Choroid plexus epithelial cell (primary cell): Measurements from ENCODE around the gene PNKP.

ENCODE experiments used
- DNase-seq: peaks from one replicate; pipeline ENCODE4 v3.0.0-alpha.2; 2010; ENCODE audit warnings: low read depth
- H3K4me3 ChIP-seq: 2 replicates; pipeline ENCODE4 v1.5.1; 2011; ENCODE audit warnings: low read depth, mild to moderate bottlenecking, control low read depth, low read length, moderate library complexity
- CTCF ChIP-seq: conservative IDR thresholded peaks from 2 replicates; pipeline ENCODE4 v1.5.1; 2011; ENCODE audit warnings: low read depth, mild to moderate bottlenecking, control low read depth, inconsistent platforms, low read length, moderate library complexity

Gene PNKP

DNA sequence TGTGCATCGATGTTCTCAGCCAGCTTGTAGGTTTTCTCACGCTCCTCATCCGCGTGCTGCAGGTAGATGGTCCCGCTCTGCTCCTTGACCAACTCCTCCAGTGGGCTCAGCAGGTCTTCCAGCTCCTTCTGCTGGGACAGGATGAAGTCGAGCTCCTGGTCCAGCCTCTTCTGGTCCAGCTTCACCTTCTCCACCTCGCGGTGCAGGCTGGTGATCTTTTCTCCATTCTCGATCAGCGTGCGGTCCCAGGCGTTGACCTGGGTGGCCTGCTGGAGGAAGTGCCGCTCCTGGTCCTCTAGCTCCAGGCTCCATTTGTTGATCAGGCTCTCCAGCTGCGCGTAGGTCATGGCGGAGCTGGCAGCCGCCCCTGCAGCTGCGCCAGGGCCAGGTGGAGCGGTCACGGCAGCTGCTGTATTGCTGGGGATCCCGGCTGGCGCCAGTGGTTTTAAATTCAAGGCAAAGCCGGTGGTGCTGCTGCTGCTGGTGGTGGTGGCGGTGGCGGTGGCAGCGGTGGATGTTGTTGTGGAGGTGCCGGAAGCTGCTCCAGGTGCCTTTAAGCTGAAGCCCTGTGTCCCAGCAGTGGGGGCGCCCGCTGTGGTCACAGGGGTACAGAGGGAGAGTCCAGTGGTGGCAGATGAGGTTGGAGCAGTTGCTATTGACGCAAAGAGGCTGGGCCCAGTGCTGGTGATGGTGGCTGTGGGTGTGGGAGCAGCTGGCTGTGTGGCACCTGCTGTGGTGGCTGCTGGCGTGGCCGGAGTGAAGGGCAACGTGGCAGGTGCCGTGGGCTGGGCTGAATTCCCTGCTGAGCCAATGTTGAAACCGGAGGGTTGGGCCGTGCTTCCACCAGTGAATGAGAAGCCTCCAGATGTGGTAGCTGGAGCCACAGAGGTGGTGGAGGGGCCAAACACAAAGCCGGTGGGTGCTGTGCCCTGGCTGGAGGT is 41.4 kb upstream of the PNKP start:
- TF ChIP-seq CTCF = no peak
- no peak overlapping the region for H3K4me3 ChIP-seq
- DNase-seq = no peak

DNA sequence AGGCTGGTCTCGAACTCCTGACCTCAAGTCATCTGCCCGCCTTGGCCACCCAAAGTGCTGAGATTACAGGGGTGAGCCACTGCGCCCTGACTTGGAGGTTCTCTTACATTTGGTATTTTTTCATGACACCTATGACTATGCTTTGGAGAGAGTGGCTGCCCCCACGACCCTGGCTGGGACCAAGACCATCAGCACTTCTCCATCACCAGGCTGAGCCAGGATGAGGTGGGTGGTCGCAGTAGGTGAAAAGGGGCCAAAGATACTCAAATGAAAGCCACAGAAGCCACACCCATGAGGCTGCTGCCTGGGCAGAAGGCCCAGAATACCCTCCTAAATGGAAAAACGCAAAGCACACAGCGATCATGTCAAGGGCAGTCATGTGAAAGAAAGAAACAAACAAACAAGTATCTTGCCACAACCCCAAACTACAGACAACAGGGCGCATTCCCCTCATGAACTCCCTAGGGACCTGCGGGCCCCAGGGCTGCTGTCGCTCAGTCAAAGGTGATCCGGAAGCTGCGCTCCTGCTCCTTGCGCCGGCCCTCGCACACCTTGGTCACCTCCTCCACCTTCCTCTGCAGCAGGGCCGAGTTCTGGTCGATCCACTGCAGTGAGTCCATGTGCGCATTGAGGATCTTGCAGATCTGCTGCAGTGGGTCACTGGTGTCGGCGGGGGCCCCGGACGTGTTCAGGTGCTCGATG is 40.5 kb upstream of the PNKP start:
- no peak overlapping the region for H3K4me3 ChIP-seq
- DNase-seq = no peak
- TF ChIP-seq CTCF = no peak

- no peak for DNase-seq
- H3K4me3 ChIP-seq = no peak overlapping the region
- no peak for TF ChIP-seq CTCF
Measured at GRCh38 chr19:49906879-49907564, 39.6 kb upstream of the PNKP start.

GRCh38 chr19:49904136-49904535 is 36.8 kb upstream of the PNKP start:
- no peak overlapping the region for H3K4me3 ChIP-seq
- no peak for TF ChIP-seq CTCF
- no peak for DNase-seq

DNA sequence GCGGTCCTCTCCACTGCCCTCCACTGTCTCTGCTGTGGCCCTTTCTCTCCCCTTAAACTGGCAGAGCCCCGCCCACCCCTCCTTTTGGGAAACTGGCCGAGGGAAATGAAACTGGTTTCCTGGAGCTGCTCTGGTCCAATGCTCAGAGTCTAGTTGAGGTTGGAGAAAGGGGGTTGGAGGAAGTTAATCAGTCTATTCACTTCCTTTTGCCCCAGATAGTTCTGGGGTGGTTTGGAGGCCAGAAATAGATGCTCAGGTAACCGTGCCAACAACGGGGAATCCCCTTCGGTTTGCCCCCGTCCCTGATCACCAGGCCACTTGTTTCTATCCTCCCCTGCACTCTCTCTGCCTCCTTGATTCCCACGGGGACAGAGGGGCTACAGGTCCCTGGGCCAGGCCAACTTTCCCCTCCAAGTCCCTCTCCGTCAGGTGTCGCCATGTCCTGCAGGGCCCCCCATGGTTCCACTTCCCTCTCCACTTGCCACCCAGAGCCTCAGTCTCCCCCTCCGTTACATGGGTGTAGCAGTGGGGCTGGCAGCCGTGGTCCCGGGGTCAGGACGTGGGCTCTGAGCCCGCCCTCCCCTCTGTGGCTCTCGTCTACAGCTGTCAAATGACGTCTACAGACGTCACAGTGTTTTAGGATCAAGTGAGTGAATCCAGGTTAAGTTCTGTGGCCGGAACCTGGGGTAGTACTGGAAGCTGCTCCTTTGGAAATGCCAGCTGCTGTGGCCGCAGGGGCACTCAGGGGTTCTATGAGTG is 29.7 kb upstream of the PNKP start, which contains the start of gene IL4I1:
TSS of gene IL4I1 (minus strand) at position 25 of the 759 bp plus-strand sequence. CDS start 727 bp downstream, outside the sequence.
- TF ChIP-seq CTCF = no peak
- no peak within 1 kb of the TSS for H3K4me3 ChIP-seq
- DNase-seq = no peak

DNA sequence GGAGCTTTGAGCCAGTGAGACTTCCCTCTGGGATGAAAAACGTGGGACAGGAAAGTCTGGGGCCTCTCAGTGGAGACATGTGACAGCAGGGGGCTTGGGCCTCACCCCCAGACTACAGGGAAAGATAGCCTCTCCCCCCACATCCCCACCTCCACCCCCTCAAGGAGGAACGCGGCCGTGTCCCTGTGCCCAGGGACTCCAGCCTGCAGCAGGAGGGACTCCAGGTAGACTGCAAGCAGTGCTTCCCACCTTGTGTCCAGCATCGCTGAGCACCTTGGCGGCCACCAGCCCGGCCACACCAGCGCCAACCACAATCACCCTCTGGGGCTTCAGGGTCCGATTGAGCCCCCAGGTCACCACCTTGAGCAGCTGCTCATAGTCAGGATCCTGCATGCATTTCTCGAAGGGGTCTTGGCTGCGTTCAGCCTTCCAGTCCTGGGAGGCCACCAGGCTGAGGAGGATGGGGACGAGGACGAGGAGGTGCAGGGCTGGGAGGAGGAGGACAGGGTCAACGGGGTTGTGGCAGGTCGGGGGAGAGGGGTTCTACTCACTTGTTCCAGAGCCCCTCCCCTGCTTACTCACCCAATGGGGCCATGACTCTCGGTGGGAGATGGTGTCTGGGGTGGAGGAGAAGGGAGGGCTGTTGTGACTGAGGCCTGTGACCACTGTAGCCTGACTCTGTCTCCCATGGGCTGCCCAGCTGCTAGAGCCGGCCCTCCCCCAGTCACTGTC is 28.4 kb upstream of the PNKP start:
- H3K4me3 ChIP-seq = no peak overlapping the region
- TF ChIP-seq CTCF = no peak
- no peak for DNase-seq
